SU-DHL-6 (cell line): ENCODE results near the gene ITGB5.

Source experiments
- H2AFZ ChIP-seq: fragments of 200-600 bp; sonication (generic); 2 replicates; pipeline ENCODE4 v1.6.1; 2014; ENCODE audit warnings: low read depth, mild to moderate bottlenecking, moderate library complexity, mixed read lengths, antibody characterized with exemption, low read length; ENCODE audit not compliant: severe bottlenecking
- H3F3A ChIP-seq: fragments of 200-600 bp; shearing (Covaris generic); 2 replicates; pipeline ENCODE4 v1.6.0; 2016; ENCODE audit warnings: antibody characterized with exemption, mild to moderate bottlenecking; ENCODE audit not compliant: insufficient read depth
- H3K27ac ChIP-seq: fragments of 200-600 bp; sonication (generic); 2 replicates; pipeline ENCODE4 v1.5.1; 2016; ENCODE audit warnings: low read depth, mild to moderate bottlenecking, low read length, moderate library complexity, mixed read lengths
- H3K27me3 ChIP-seq: fragments of 200-600 bp; sonication (generic), shearing (Covaris generic); 2 replicates; pipeline ENCODE4 v1.6.0; 2014; ENCODE audit warnings: mild to moderate bottlenecking, low read length
- H3K36me3 ChIP-seq: fragments of 200-600 bp; sonication (generic); 2 replicates; pipeline ENCODE4 v1.6.1; 2014; ENCODE audit warnings: mild to moderate bottlenecking, low read length, mixed read lengths
- H3K4me2 ChIP-seq: fragments of 300-600, 200-600 bp; shearing (Covaris generic), sonication (generic); 2 replicates; pipeline ENCODE4 v1.6.0; 2014; ENCODE audit warnings: low read length, low read depth, mild to moderate bottlenecking; ENCODE audit not compliant: poor library complexity, severe bottlenecking
- H3K4me3 ChIP-seq: fragments of 200-600 bp; sonication (generic); 2 replicates; pipeline ENCODE4 v1.5.1; 2014; ENCODE audit warnings: antibody characterized with exemption, low read length, mild to moderate bottlenecking, mixed read lengths; ENCODE audit not compliant: insufficient read depth, poor library complexity, severe bottlenecking
- H3K79me2 ChIP-seq: fragments of 200-600 bp; sonication (generic); 2 replicates; pipeline ENCODE4 v1.6.1; 2014; ENCODE audit warnings: mild to moderate bottlenecking, low read length, moderate library complexity; ENCODE audit not compliant: insufficient read depth
- H3K9ac ChIP-seq: fragments of 200-600 bp; sonication (generic); 2 replicates; pipeline ENCODE4 v1.7.0; 2014; ENCODE audit warnings: mild to moderate bottlenecking, low read length
- H3K9me2 ChIP-seq: fragments of 200-600 bp; sonication (generic); replicated peaks from 2 replicates; pipeline ENCODE4 v1.6.1; 2014; ENCODE audit warnings: low read length; ENCODE audit not compliant: insufficient read depth
- H3K9me3 ChIP-seq: fragments of 200-600 bp; sonication (generic); 2 replicates; pipeline ENCODE4 v1.6.1; 2014; ENCODE audit warnings: low read length, mixed read lengths; ENCODE audit not compliant: insufficient read depth
- H4K20me1 ChIP-seq: fragments of 200-600 bp; sonication (generic); 2 replicates; pipeline ENCODE4 v1.6.1; 2014; ENCODE audit warnings: low read depth, mild to moderate bottlenecking, antibody characterized with exemption, low read length, moderate library complexity, mixed read lengths
- EZH2phosphoT487 ChIP-seq: fragments of 200-600 bp; sonication (generic), shearing (Covaris generic); conservative IDR thresholded peaks from 2 replicates; pipeline ENCODE4 v1.6.1; 2018; ENCODE audit warnings: mild to moderate bottlenecking, antibody characterized with exemption, low read length, moderate library complexity, mixed read lengths
- TF ChIP-seq, protein P1 (sequence below): fragments of 200-600 bp; sonication (generic); IDR thresholded peaks from one replicate; pipeline ENCODE4 v1.5.1; 2017; ENCODE audit warnings: antibody characterized with exemption, mild to moderate bottlenecking, low read length, moderate library complexity; ENCODE audit not compliant: insufficient read depth, poor library complexity, severe bottlenecking

ITGB5 gene

DNA sequence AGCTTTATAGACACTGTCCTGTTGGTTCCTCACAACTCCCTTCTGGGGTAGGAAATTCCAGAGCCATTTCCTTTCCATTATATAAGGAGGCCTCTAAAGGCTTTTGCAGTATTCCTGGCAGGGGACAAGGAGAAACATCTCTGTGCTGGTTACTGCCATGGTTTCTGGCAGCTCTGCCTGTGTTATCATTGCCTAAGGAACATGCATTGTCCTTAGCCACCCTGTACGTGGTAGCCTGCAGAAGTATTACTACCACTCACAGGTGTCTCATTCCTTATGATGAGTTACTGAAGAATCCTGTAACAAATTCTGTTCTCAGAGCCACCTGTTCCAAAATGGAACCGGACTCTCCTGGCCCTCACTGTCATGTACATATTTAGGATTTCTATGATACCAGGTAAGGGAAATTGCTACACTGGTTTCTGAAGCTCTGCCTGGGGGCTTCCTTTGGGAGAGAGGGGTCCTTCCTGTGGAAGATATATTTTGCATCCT, 98.9 kb downstream of the ITGB5 start:
- H3K27ac ChIP-seq: no peak overlapping the region
- H3K36me3 ChIP-seq: no peaks in the 10 kb centered on the region
- H3K9me2 ChIP-seq: no peaks in the 10 kb centered on the region
- no peak overlapping the region for H2AFZ ChIP-seq
- no peak overlapping the region for H3K9ac ChIP-seq
- no peaks in the 10 kb centered on the region for H4K20me1 ChIP-seq
- no peak for TF ChIP-seq EZH2phosphoT487
- TF ChIP-seq, protein P1, sequence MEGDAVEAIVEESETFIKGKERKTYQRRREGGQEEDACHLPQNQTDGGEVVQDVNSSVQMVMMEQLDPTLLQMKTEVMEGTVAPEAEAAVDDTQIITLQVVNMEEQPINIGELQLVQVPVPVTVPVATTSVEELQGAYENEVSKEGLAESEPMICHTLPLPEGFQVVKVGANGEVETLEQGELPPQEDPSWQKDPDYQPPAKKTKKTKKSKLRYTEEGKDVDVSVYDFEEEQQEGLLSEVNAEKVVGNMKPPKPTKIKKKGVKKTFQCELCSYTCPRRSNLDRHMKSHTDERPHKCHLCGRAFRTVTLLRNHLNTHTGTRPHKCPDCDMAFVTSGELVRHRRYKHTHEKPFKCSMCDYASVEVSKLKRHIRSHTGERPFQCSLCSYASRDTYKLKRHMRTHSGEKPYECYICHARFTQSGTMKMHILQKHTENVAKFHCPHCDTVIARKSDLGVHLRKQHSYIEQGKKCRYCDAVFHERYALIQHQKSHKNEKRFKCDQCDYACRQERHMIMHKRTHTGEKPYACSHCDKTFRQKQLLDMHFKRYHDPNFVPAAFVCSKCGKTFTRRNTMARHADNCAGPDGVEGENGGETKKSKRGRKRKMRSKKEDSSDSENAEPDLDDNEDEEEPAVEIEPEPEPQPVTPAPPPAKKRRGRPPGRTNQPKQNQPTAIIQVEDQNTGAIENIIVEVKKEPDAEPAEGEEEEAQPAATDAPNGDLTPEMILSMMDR: no peak
- no peaks in the 10 kb centered on the region for H3F3A ChIP-seq
- no peaks in the 10 kb centered on the region for H3K79me2 ChIP-seq
- no peak overlapping the region for H3K4me3 ChIP-seq
- H3K9me3 ChIP-seq: no peaks in the 10 kb centered on the region
- no peaks in the 10 kb centered on the region for H3K27me3 ChIP-seq
- H3K4me2 ChIP-seq: no peak overlapping the region

DNA sequence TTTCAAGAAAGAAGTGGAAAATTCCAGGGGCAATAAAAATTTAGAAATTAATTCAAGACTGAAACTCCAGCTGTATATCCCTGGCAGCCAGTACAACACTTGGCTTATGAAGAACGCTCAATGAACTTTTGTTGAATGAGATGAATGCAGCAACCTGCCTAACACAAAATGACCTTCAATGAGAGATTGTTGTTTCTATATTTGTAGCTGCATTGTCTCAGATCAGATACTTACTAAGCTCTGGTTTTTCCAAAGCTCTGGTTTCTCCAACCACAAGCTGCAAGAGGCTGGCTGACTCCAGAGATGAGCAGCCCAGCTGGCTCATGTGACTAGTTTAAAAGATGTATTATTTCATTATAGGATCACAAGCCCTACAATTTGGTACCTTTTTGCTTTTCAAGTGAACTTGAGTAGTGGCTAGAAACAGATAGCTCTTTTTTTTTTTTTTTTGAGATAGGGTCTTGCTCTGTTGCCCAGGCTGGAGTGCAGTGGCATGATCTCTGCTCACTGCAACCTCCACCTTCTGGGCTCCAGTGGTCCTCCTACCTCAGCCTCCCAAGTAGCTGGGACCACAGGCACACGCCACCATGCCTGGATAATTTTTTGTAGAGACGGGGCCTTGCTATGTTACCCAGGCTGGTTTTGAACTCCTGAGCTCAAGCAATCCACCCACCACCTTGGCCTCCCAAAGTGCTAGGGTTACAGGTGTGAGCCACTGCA, 99.5 kb downstream of the ITGB5 start:
- no peaks in the 10 kb centered on the region for H3K27me3 ChIP-seq
- H2AFZ ChIP-seq: no peak overlapping the region
- H3K9ac ChIP-seq: no peak overlapping the region
- no peaks in the 10 kb centered on the region for H3F3A ChIP-seq
- no peak overlapping the region for H3K4me3 ChIP-seq
- H3K27ac ChIP-seq: no peak overlapping the region
- no peaks in the 10 kb centered on the region for H3K9me3 ChIP-seq
- H3K36me3 ChIP-seq: no peaks in the 10 kb centered on the region
- H3K4me2 ChIP-seq: no peak overlapping the region
- TF ChIP-seq, protein P1: no peak
- no peak for TF ChIP-seq EZH2phosphoT487
- no peaks in the 10 kb centered on the region for H3K9me2 ChIP-seq
- H3K79me2 ChIP-seq: no peaks in the 10 kb centered on the region
- no peaks in the 10 kb centered on the region for H4K20me1 ChIP-seq

DNA sequence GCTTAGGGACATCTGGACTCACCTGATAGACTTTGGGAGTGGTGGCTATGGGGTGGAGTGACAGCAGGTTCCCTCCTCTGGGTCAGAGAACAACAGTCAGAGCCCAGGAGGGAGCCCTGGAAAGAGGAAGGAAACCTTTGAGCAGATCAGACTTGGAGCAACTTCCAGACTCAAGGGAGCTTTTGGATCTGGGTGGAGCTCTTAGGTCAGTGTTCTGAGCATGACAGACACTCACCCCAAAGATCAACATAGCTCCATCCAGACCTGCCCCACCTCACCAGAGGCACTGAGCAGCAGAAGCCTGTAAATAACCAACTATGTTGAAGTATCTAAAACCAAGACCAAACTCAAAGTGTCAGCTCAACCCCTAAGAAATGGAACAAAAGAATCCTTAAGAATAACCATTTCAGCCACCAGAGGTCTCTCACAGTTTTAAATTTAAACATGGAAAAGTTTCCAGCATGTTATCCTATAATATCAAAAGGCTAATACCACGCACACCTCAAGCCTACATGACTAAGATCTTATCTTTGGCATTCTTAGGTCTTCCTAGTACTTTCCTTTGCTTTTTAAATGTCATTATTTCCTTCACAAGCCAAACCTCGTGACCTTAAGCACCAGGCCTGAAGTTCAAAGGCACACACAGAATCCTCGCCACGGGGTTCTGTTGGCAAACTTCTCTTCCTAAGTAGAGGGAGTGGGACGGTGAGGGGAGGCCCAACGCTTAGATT, 100.5 kb downstream of the ITGB5 start:
- Histone ChIP-seq H3K9me2 (no peaks in the 10 kb centered on the region), H3K79me2 (no peaks in the 10 kb centered on the region), H4K20me1 (no peaks in the 10 kb centered on the region), H3F3A (no peaks in the 10 kb centered on the region), H3K4me3 (no peak overlapping the region), H3K9me3 (no peaks in the 10 kb centered on the region), H2AFZ (no peak overlapping the region), H3K36me3 (no peaks in the 10 kb centered on the region), H3K27ac (no peak overlapping the region), H3K9ac (no peak overlapping the region), H3K4me2 (no peak overlapping the region), H3K27me3 (no peaks in the 10 kb centered on the region)
- TF ChIP-seq, protein P1: no peak
- no peak for TF ChIP-seq EZH2phosphoT487
